Measurements from ENCODE around the gene ELAVL3. TPM values are rescaled to one million over a fixed set of nuclear protein-coding genes. Genes with fewer than 3 reads are reported as not detected.

The ELAVL3 gene
- total and polyA plus RNA-seq, 2 of the 8 experiments (the other 6 are each of a cell fraction or from before 2014, with no cell fraction given) = 0.80 to 1.0 TPM

DNA sequence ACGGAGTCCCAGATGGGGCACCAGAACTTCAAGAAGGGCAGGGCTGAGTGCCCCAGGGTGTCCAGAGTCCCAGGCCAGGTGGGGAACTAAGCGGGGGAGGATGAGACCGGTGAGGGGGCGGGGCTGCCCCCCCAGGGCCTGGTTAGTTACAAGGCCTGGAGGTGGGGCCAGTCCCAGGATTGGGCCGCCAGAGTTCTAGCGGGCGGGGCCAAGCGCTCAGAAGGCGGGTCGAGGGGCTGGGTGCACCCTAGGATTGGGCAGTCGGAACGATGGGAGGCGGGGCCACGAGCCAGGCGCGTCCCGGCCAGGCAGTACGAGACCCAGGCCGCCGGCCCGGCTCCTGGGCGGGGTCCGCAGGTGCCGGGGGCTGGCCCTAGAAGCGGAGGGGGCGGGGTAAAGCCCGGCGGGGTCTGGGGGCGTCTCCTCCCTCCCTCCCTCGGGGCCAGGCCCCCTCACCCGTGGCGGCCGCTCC is 24.2 kb upstream of the ELAVL3 start:
- FAIRE-seq (no peak), DNase-seq (ENCODE audit: low read depth in 1 of 2, low spot score in 2 of 2) (peak; percentile 96 to 98)
- H3K4ac ChIP-seq (replicated peaks; ENCODE audit: insufficient read length, low read depth, low read length) = no peak overlapping the region
- CTCF ChIA-PET (ENCODE audit: partially characterized antibody) = interaction anchor here (1.0 kb wide), 1 partner anchor 39 kb away, joined by 3 read pairs; no protein-coding TSS in a partner anchor
- TF ChIP-seq SP1 (IDR thresholded peaks at IDR 0.05; ENCODE audit: low read depth, low read length) (peak; percentile 86; the same call in 1 of the 2 replicates), YY1 (IDR thresholded peaks at IDR 0.05; ENCODE audit: low read depth, low read length) (no peak), CHD2 (IDR thresholded peaks at IDR 0.05; ENCODE audit: low read length) (peak; percentile 12; the same call in 1 of the 2 replicates), POLR2A (IDR thresholded peaks at IDR 0.05; ENCODE audit: control extremely low read depth in 1 of 2, low read depth in 2 of 2, low read length in 2 of 2) (peak in 1 of 2 experiments; percentile 94; a peak in 2 of 3 replicates), NANOG (IDR thresholded peaks at IDR 0.05; ENCODE audit: insufficient read depth, low read depth, low read length, poor library complexity, severe bottlenecking) (no peak), SIN3A (conservative IDR thresholded peaks at IDR 0.05 in 1 of 2, IDR thresholded peaks at IDR 0.05 in 1 of 2; ENCODE audit: low read depth in 1 of 2, low read length in 2 of 2) (peak; percentile 13 to 25; a peak in 1 of 4 replicates), EGR1 (IDR thresholded peaks at IDR 0.05; ENCODE audit: borderline replicate concordance, low read depth, low read length) (peak; percentile 88; the same call in 1 of the 2 replicates), EP300 (IDR thresholded peaks at IDR 0.05; ENCODE audit: borderline replicate concordance in 1 of 2, low read depth in 2 of 2, low read length in 2 of 2) (peak in 1 of 2 experiments; percentile 11; a peak in 1 of 3 replicates), SUZ12 (IDR thresholded peaks at IDR 0.05; ENCODE audit: low read length) (no peak), TAF1 (IDR thresholded peaks at IDR 0.05; ENCODE audit: low read depth, low read length) (peak; percentile 38)
- no peaks in the 10 kb centered on the region for H3K36me3 ChIP-seq (ENCODE audit: control insufficient read depth in 2 of 4, insufficient read depth in 4 of 4, low read length in 3 of 4)
- H3K79me1 ChIP-seq (ENCODE audit: low read depth, low read length) = peaks cover 4% of the 10 kb centered on the region
- peak overlapping the region; percentile 97 for H4K8ac ChIP-seq (ENCODE audit: extremely low read depth, insufficient read depth, low read length)
- H2AFZ ChIP-seq (ENCODE audit: low read length) = no peak overlapping the region; the same call in 1 of the 2 replicates
- no peaks in the 10 kb centered on the region for H4K20me1 ChIP-seq (replicated peaks in 1 of 2; ENCODE audit: control insufficient read depth in 1 of 2, insufficient read depth in 2 of 2, low read length in 2 of 2)
- no peak overlapping the region for H2BK12ac ChIP-seq (ENCODE audit: low read depth, low read length)
- POLR2A ChIA-PET (ENCODE audit: partially characterized antibody) = interaction anchor here (0.6 to 2.8 kb wide), 7 partner anchors 9 to 225 kb away, joined by 3 to 7 read pairs (median 3); partner anchors contain the start of genes CNN1 and ELAVL3
- peak overlapping the region; percentile 85; the same call in 1 of the 2 replicates for H3K27ac ChIP-seq (ENCODE audit: low read depth, low read length)
- no peaks in the 10 kb centered on the region for H3K27me3 ChIP-seq (replicated peaks in 1 of 4; ENCODE audit: control insufficient read depth in 3 of 4, extremely low read depth in 1 of 4, insufficient read depth in 3 of 4, low read length in 3 of 4)
- no peak overlapping the region for H2BK15ac ChIP-seq (ENCODE audit: low read length)
- H2AK5ac ChIP-seq (ENCODE audit: low read depth, low read length) = no peak overlapping the region
- no peak overlapping the region for H2BK120ac ChIP-seq (replicated peaks; ENCODE audit: low read depth, low read length)
- H3K23ac ChIP-seq (ENCODE audit: insufficient read length) = no peak overlapping the region
- H3K79me2 ChIP-seq (ENCODE audit: control insufficient read depth in 1 of 2, insufficient read depth in 2 of 2, low read length in 2 of 2) = no peaks in the 10 kb centered on the region; a peak in 1 of 4 replicates
- peak overlapping the region; percentile 77 to 83 (median 80) for H3K9ac ChIP-seq (replicated peaks in 1 of 4; ENCODE audit: extremely low read depth in 1 of 4, low read depth in 3 of 4, low read length in 3 of 4)
- peak overlapping the region; percentile 69 to 85 (median 78) for H3K4me3 ChIP-seq (ENCODE audit: extremely low read depth in 1 of 4, insufficient read depth in 2 of 4, low read depth in 3 of 4, low read length in 4 of 4)
- no peak overlapping the region for H2BK5ac ChIP-seq (ENCODE audit: low read depth, low read length)
- peak overlapping the region; percentile 72 for H4K5ac ChIP-seq (ENCODE audit: insufficient read length, low read depth, low read length)
- H3K4me2 ChIP-seq (ENCODE audit: insufficient read depth in 1 of 2, low read depth in 2 of 2, low read length in 2 of 2) = peak overlapping the region; percentile 71 to 85
- no peak overlapping the region for H3K18ac ChIP-seq (ENCODE audit: extremely low read depth, low read length)
- no peak overlapping the region for H3K56ac ChIP-seq (replicated peaks; ENCODE audit: insufficient read length, low read depth, low read length)
- 4% methylated on average over 11 of the region's 33 CpGs; no CpG with 5 or more reads in 1 of the 2 experiments for WGBS, 2 experiments (ENCODE audit: extremely low coverage in 1 of 2, insufficient coverage in 1 of 2, insufficient read length in 1 of 2, insufficient replicate concordance in 2 of 2, low coverage in 1 of 2, low lambda C conversion rate in 2 of 2, missing lambda C conversion rate in 1 of 2)
- no peak overlapping the region for H4K91ac ChIP-seq (replicated peaks; ENCODE audit: insufficient read length, low read length)
- 0 out of 2 replicates have a peak, but pooled peaks cover 2% of the 10 kb centered on the region for H3K23me2 ChIP-seq (ENCODE audit: low read depth, low read length)
- H3K9me3 ChIP-seq (ENCODE audit: insufficient read depth in 2 of 2, low read depth in 1 of 2, low read length in 1 of 2) = no peaks in the 10 kb centered on the region
- no peak overlapping the region for H2BK20ac ChIP-seq (ENCODE audit: low read length)
- H3K14ac ChIP-seq (ENCODE audit: insufficient read length) = no peak overlapping the region
- peaks cover 3 to 4% (median 4%) of the 10 kb centered on the region in 4 experiments; a peak in 6 of 7 replicates for H3K4me1 ChIP-seq (replicated peaks in 1 of 4; ENCODE audit: control insufficient read depth in 3 of 4, insufficient read depth in 4 of 4, low read length in 3 of 4)
